Measurements from ENCODE around the gene CD2BP2.
"Not testable (repeated sequence)": the region's sequence is repeated elsewhere in the genome, so short reads cannot be mapped to it uniquely, and the experiment has no call there.

Gene CD2BP2

GRCh38 chr16:30355144-30355953 is at the start of gene CD2BP2:
Gene CD2BP2 (minus strand): TSS chr16:30355308. CDS start chr16:30354681, 627 bp downstream.
- DNase-seq = peak; percentile 96

GRCh38 chr16:30401768-30402425 is 46.8 kb upstream of the CD2BP2 start:
- no peak for DNase-seq

DNA sequence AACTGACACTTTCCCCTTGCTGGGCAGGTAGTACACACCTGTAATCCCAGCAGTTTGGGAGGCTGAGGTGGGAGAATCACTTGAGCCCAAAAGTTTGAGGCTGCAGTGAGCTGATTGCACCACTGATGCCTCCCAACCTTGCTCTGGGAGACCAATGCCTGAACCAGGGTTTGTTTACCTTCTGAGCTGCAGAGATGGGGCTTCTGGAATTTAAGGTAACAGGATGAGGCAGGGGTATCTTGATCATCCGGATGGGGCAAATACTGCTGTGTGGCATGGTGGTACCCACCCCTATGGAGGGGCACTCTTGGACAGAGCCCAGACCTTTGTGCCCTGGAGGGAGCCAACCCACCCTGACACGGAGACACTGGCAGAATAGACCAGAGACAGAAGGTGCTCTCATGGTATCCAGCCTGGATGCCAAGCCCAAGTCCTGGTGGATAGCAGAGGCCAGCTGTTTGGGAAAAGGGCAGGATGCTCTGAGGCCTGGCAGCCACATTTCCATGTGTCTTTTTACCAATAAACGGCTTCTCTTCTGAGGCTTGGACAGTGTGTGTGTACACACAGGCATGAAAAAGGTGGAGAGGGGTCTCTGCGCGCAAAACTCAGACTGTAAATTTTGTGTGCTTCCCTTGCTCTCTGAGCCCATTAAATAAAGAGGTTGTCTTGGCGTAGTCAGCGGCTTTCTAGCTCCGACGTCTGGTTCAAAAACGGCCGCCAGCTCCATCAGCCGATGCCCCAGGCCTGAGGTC is 44.5 kb upstream of the CD2BP2 start:
- DNase-seq = no peak

- DNase-seq = no peak
Observed at GRCh38 chr16:30398661-30399434, 43.7 kb upstream of the CD2BP2 start.

GRCh38 chr16:30397776-30398660 is 42.9 kb upstream of the CD2BP2 start:
- no peak for DNase-seq

DNA sequence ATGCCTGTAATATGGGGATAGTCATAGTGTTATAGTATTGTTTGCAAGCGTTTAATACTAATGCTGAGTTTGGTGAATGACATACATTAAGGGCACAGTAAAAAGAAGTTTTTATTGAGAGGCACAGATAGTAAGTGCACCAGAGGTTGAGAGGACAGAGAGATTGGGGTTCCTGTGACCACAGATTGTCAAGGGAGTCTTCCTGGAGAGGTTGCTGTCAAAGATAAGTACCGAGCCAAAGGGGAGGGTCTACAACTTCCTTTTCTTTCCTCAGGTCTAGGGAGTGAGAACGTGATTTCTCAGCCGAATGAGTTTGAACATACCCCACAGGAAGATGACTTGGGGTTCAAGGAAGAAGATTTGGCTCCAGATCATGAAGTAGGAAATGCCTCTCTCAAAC is 41.9 kb upstream of the CD2BP2 start:
- no peak for DNase-seq

GRCh38 chr16:30396627-30397026 is 41.5 kb upstream of the CD2BP2 start:
- DNase-seq = not testable (repeated sequence)

GRCh38 chr16:30395992-30396585 is 41.0 kb upstream of the CD2BP2 start:
- no peak for DNase-seq

GRCh38 chr16:30395155-30395991 is 40.3 kb upstream of the CD2BP2 start, which contains the start of gene ZNF48:
Gene ZNF48 (plus strand): TSS chr16:30395420. CDS start chr16:30395795, 375 bp downstream.
- DNase-seq = peak; percentile 66

DNA sequence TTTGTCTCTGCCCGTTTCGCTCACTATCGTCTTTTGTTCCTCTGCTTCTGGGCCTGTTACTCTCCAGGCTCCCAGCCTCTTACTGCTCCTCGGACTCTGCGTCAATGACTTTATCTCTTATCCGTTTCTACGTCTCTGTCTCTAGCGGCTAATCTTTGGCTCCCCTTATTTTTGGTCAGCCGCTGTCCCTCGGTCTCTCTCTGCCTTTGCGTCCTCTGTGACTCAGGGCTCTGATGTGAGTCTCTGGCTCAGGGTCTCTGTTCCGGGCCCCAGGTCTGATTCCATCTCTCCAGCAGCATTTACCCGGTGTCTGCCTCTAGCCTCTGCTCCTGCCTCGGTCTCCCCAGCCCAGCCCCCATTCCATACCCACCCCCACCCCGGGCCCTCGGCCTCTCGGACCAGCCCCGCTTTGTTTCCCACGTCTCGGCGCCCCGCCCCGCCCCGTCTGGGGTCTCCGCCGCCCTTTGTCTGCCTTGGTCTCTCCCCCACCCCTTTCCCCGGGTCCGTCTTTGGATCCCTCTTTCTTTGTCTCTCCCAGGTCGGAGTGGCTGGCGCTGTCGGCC is 39.6 kb upstream of the CD2BP2 start:
- DNase-seq = no peak

GRCh38 chr16:30383521-30383920 is 28.4 kb upstream of the CD2BP2 start:
- DNase-seq = no peak

GRCh38 chr16:30382111-30382881 is 27.2 kb upstream of the CD2BP2 start, which contains the start of gene SEPTIN1:
Gene SEPTIN1 (minus strand): TSS chr16:30382561. CDS start chr16:30382542, 19 bp downstream.
- peak; percentile 90 for DNase-seq

GRCh38 chr16:30381291-30382041 is 26.4 kb upstream of the CD2BP2 start:
- peak; percentile 76 for DNase-seq

GRCh38 chr16:30380803-30381208 is 25.7 kb upstream of the CD2BP2 start:
- DNase-seq = no peak

GRCh38 chr16:30380072-30380802 is 25.1 kb upstream of the CD2BP2 start:
- no peak for DNase-seq

DNA sequence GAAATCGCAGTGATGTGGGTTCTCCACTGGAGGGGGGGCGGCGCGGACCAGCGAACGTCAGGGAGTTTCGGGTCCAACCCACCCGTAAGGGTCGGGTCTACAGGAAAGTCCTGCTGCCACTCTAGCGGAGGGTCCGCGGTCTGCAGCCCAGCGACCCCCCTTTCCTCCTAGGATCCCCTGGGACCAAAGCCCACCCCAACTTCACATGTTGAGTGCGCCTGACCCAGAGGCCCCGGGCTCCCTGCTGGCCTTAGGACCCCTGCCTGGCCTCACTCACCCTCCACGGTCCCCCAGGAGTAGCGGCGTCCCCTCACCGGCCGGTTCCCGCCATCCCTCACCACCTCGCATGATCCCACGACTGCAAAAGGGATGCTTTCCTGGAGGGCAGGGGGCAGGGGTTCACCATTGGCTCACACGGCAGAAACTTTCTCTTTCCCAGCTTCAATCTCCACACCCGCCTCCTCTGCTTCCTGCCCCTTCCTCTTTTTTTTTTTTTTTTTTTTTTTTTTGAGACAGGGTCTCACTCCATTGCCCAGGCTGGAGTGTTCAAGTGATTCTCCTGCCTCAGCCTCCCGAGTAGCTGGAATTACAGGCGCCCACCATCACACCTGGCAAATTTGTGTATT is 24.2 kb upstream of the CD2BP2 start:
- no peak for DNase-seq

Data from activated CD4-positive, alpha-beta T cell treated with anti-CD3 and anti-CD28 coated beads, Interleukin-10, Interleukin-2, amounts not matched to agents 100 ng/mL and 50 ng/mL, durations not matched to agents 16 hours and 8 hours (primary cell).